Measurements from ENCODE around the gene PRKCZ. TPM values are rescaled to one million over a fixed set of nuclear protein-coding genes. Genes with fewer than 3 reads are reported as not detected.
A peak's percentile ranks its signal among the peaks of the same experiment; 100 is the strongest.

The PRKCZ gene
- total and polyA plus RNA-seq, 9 of the 15 experiments (the other 6 are each of a cell fraction or from before 2014, with no cell fraction given), result 0.07 to 3.1 (median 1.3) TPM

- TF ChIP-seq TSHZ1 (CRISPR knock-in tag; IDR thresholded peaks at IDR 0.05), result no peak
- TF ChIP-seq GATA2 (CRISPR knock-in tag; IDR thresholded peaks at IDR 0.05), result no peak
- TF ChIP-seq GATAD2B (IDR thresholded peaks at IDR 0.05; ENCODE audit: borderline replicate concordance), result no peak
- TF ChIP-seq BRD9 (IDR thresholded peaks at IDR 0.05; ENCODE audit: low read depth, partially characterized antibody), result no peak
- TF ChIP-seq CBX3 (IDR thresholded peaks at IDR 0.05; ENCODE audit: borderline replicate concordance in 1 of 2, low read length in 2 of 2), result no peak; a peak in 1 of 3 replicates
- TF ChIP-seq SNIP1 (IDR thresholded peaks at IDR 0.05; ENCODE audit: low read depth), result no peak
- TF ChIP-seq UBTF (IDR thresholded peaks at IDR 0.05; ENCODE audit: borderline replicate concordance in 1 of 2, low read depth in 2 of 2, low read length in 2 of 2), result 0 out of 4 replicates have a peak, but pooled peaks of 1 of the 2 experiments have one; percentile 40
- no peak for TF ChIP-seq SRSF7 (optimal IDR thresholded peaks at IDR 0.05; ENCODE audit: low read depth, low read length)
- TF ChIP-seq ARID3B (CRISPR knock-in tag; IDR thresholded peaks at IDR 0.05; ENCODE audit: borderline replicate concordance), result no peak
- TF ChIP-seq KLF10 (CRISPR knock-in tag; IDR thresholded peaks at IDR 0.05), result no peak
- no peak for TF ChIP-seq ZNF518B (CRISPR knock-in tag; IDR thresholded peaks at IDR 0.05)
- TF ChIP-seq ZFX (CRISPR knock-in tag; IDR thresholded peaks at IDR 0.05), result peak; percentile 82
- no peak for TF ChIP-seq ASH1L (IDR thresholded peaks at IDR 0.05; ENCODE audit: borderline replicate concordance, low read depth, partially characterized antibody)
- TF ChIP-seq TAL1 (IDR thresholded peaks at IDR 0.05), result no peak
- TF ChIP-seq SREBF1 (IDR thresholded peaks at IDR 0.05; ENCODE audit: borderline replicate concordance, low read depth, low read length), result no peak
- TF ChIP-seq ZNF23 (CRISPR knock-in tag; IDR thresholded peaks at IDR 0.05), result no peak
These were observed 179.9 kb downstream of the PRKCZ start (continued) for GRCh38 chr1:2229911-2230731.
